RPMI7951 (cell line): ENCODE data around the gene PTBP3. TPM values are rescaled to one million over a fixed set of nuclear protein-coding genes. Genes with fewer than 3 reads are reported as not detected.

Source experiments
- DNase-seq: peaks from one replicate; pipeline ENCODE4 v3.0.0-alpha.2; 2012; ENCODE audit warnings: low read depth
- total RNA-seq: library from RNA; depleted of rRNA; stranded (reverse); fragments of >200 nt; shearing (Covaris generic); gene quantifications from 2 replicates; pipeline ENCODE4 v1.2.3, GENCODE V29; 2014

PTBP3 gene
- total RNA-seq, 1 experiment from 2014 or later = 36.4 TPM

DNA sequence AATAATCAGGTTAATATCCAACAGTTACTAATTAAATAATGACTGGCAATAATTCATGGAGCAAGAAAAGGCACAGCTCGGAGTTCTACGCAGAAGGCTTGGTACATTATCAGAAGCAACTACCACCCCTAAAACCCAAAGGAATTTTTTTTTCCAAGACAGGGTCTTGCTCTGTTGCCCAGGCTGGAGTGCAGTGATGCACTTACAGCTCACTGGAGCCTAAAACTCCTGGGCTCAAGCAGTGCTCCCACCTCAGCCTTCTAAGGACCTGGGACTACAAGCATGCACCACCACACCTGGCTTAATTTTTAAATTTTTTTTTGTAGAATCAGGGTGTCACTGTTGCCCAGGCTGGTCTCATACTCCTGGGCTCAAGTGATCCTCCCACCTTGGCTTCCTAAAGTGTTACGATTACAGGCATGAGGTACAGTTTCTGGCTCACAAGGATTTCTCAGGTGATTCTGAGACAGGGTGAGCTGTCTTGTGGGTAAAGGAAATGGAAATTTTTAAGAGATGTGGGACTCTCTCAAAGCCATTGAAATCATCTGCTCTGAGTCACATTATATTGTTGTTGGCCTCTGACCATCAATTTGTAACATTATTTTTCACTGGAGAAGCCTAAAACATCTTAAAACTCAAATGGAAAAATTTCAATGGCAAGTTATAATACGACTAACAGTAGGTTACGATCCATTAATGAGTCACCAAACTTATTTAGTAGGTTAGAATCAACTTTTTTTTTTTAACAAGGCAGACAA is 26.8 kb upstream of the PTBP3 start:
- DNase-seq = no peak

DNA sequence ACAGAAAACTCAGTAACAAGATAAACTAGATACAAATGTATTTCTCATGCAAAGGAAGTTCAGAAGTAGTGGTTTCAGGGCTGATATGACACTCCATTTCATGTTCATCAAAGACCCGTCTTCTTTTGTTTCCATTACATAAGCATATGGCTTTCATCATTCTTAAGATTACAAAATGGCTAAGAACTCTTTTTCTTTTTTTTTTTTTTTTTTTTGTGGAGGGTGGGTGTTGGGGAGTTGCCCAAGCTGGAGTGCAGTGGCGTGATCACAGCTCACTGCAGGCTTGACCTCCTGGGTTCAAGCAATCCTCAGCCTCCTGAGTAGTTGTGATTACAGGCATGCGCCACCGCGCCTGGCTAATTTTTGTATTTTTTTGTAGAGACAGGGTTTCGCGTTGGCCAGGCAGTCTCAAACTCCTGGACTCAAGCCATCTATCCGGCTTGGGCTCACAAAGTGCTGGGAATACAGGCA is 22.0 kb upstream of the PTBP3 start:
- DNase-seq = no peak

DNA sequence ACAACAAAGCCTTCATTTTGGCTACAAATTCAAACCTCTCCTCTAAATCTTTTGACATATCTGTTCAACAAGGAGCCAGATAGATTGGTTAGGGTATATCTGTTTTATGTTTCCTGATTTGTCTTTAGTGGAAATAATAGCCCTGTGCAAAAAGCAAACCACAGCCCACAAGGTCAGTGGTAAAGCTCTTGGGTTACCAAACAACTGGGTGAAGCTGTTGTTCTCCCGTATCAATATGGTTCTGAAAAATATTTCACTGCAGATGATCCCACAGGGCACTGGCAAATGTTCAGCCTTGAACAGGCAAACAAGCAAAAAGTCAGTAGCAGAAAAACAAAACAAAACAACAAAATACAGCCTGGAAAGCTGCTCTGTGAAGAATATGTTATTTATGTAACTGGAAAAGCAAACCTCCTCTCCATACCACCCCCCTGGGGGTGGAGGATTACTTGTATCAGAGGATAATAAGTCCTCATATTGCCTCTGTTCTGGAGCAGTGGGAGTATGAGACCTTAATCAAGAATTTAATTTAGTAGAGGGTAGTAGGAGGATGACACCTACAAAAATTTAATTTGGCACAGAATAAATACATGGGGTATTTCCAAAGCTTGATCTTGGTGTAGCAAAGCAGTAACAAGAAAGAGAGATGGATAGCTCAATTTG is 20.8 kb upstream of the PTBP3 start:
- DNase-seq = no peak

GRCh38 chr9:112352209-112352608 is 18.8 kb upstream of the PTBP3 start:
- DNase-seq = no peak

DNA sequence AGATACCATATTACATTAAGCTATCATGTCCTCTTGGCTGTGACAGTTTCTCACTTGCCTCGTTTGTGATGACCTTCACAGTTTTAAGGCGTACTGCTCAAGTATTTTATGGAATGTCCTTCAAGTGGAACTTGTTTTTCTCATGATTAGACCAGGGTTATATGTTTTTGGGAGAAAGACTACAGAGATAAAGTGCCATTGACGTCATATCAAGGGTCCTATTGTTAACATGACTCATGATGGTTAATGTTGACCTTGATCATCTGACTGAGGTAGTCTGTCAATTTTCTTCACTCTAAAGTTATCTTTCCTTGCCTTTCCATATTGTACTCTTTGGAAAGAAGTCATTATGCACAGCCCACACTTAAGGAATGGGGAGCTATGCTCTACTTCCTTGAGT is 17.8 kb upstream of the PTBP3 start:
- DNase-seq = no peak

- no peak for DNase-seq
Measured at GRCh38 chr9:112349008-112349333, 15.6 kb upstream of the PTBP3 start.

GRCh38 chr9:112348257-112349007 is 15.0 kb upstream of the PTBP3 start:
- DNase-seq = peak; percentile 83

GRCh38 chr9:112341730-112342129 is 8.3 kb upstream of the PTBP3 start:
- DNase-seq = peak; percentile 63

GRCh38 chr9:112339886-112340285 is 6.5 kb upstream of the PTBP3 start:
- DNase-seq = no peak

- DNase-seq = peak; percentile 47
Measured at GRCh38 chr9:112338561-112338960, 5.1 kb upstream of the PTBP3 start.

DNA sequence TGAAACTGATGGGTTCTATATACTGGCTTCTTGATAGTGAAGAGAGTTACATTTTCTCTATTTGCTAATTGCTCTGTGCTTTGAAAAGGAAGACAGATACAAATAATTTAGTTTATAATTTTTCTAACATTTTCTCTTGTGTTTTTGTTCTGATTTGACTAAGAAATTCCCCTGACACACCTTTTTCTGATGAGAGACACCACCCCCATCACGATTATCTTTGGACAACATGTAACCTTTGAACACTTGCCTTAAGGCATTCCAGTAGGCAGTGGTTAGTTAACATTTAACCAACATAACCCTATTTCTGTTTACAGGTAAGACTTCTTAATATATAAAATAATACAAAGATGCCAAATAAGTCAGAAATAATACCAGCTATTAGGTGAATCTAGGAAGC is 4.1 kb upstream of the PTBP3 start:
- DNase-seq = no peak

GRCh38 chr9:112334432-112334841 is 1.0 kb upstream of the PTBP3 start:
- peak; percentile 36 for DNase-seq

DNA sequence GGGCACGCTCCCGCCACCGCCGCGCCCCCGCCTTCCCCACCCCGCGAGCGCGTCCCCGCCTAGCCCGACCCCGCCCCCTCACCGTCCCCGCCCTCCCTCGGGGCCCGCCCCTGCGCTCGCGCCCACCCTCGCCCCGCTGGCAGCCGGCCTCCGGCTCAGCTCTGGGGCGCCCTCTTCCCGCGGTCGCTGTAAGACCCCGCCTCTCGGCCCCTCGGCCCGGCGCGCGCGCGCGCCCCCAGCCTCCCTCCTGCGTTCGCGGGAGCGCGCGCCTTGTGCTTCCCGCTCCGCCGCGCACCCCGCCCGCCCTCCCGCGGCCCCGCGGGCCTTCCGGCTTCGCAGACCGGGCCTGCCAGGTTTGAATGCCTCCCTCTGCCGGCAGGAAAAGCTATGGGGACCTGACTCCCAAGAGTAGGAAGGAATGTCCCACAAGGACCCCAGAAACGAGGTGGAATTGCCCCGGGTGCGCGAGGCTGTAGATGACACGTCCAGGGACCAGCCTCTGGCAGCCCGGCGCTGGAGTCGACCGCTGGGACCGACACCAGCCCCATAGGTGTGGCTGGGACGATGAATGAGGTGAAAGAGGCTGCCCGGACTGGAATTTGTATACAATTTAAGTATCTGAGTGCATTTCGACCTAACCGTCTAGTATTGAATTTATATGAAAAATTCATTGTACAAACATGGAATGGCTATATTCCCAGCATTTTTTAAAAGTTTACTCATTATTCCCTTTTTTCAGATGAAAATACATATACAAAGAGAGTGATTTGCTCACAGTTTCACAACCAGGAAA is 416 bp upstream of the PTBP3 start:
- peak; percentile 92 for DNase-seq

- no peak for DNase-seq
Measured at GRCh38 chr9:112332674-112332976, 794 bp downstream of the PTBP3 start.

DNA sequence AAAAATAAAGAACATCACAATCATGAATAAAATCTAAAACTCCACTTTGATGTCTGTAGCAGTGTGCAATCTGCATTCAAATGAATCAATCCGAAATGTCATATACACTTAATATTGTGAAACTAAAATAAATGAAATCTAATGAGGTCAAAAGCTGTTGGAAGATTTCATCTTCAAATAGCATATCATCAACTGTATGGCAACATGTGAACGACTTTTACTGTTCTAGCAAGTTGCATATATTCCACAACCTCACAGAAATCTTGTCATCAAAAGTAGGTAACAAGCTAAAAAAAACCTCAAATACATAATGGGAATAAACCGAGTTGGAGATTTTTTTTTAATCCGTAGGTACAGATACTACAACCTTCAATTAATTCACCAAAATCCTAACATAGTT is 1.2 kb downstream of the PTBP3 start:
- no peak for DNase-seq

DNA sequence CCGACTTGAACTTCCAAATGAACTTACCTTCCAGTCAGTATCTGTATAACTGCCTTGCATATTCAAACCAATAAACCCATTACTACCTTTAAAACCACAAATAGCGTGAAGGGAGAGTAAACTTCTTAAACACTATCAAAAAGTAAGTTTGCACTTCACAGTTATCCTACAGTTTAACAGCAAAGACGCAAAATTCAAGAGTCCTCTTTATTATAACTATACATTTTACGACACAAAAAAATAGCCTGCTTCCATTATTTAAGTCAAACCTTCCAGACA is 1.8 kb downstream of the PTBP3 start:
- no peak for DNase-seq

DNA sequence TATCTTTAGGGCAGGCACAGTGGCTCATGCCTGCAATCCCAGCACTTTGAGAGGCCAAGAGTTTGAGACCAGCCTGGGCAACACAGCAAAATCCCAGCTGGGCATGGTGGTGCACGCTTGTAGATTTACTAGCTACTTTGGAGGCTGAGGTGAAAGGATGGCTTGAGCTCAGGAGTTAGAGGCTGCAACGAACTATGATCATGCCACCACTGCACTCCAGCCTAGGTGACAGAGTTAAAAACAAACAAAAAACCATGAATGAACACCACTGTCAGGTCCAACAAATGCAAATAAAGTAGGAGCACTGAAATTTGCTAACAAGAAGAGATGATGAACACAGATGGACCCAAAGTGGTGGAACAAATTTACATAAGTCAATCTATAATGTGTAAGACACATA is 4.9 kb downstream of the PTBP3 start:
- DNase-seq = no peak

DNA sequence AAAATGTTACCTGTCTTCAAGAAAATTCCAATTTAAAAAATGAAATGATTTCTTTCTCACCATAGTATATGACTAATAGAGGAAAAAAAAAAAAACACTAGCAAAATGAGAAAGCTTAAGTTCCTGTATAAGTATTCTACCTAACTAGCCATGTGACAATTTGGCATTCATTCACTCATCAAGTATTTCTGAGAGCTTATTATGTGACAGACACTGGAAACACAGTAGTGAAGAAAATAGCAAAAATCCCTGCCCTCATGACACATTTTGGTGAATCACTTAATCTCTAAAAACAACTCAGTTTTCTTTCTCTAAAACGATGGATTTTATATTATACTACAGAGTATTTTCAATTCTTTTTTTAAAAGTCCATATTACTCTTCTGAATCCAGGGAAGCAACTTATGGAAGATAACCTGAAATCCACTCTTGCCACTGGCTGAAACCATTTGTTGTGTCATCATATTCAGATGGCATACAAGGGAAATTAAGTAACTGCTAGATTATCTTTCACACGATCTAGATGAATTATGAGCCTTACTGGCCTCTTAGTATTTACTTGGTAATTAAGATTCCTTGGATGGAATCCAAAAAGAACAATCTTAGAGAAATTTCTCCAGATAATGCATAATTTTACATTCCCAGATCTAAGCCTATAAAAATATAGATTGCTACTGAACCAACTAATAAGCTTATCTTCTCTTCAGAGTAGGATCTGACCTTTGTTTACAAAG is 5.5 kb downstream of the PTBP3 start:
- no peak for DNase-seq

DNA sequence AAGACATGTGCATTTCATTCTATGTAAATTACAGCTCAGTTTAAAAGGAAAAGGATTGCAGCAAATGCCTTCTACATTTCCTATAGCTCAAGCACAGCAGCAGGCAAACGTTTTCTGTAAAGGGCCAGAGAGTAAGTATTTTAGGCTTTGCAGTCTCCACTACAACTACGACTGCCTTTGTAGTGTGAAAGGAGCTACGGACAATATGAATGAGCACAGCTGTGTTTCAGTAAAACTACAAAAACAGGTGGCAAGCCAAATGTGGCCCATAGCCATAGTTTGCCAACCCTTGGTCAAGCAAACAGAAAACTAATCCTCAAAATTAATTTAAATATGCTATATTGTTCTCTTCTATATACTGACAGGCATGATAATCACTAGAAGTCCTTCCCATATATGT is 7.2 kb downstream of the PTBP3 start:
- DNase-seq = no peak

DNA sequence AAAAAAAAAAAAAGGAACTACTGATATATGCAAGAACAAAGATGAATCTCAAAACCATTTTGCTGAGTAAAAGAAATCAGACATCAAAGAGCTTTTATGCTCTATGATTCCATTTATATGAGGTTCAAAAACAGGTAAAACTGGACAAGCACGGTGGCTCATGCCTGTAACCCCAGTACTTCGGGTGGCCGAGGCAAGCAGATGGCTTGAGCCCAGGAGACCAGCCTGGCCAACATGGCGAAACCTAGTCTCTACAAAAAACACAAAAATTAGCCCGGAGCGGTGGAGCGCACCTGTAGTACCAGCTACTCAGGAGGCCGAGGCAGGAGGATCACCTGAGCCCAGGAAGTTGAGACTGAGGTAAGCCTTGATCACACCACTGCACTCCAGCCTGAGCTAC is 7.8 kb downstream of the PTBP3 start:
- no peak for DNase-seq

GRCh38 chr9:112325127-112325526 is 8.3 kb downstream of the PTBP3 start:
- DNase-seq = no peak

DNA sequence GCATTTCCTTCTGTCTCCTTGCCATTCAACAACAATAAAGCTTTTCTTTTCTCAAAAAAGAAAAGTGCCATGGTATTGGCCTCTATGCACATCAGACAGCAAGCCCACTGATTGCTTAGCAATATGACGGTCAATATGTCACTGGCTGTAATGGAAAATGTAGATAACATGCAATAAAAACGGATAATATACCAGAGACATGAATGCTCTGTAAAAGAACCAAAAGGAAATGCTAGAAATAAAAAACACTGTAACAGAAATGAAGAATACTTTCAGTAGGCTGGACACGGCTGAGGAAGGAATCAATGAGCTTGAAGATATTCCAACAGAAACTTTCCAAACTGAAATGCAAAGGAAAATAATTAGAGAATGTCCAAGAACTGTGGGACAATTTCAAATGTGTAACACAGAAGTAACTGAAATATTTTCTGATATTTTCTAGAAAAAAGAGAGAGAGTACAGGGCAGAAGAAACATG is 10.0 kb downstream of the PTBP3 start:
- no peak for DNase-seq
